IMR-90 (cell line): ENCODE measurements around the gene SLC25A22. TPM values are rescaled to one million over a fixed set of nuclear protein-coding genes. Genes with fewer than 3 reads are reported as not detected.

ENCODE experiments used
- ATAC-seq: fragments of 200-7000 bp; cut with Tn5 transposase; 2 replicates; pipeline ENCODE4 v1.9.1; 2020; ENCODE audit warnings: low read depth, mild to moderate bottlenecking, moderate library complexity
- BruUV-seq: library from RNA; stranded (reverse); fragments of 400-500 nt; replicated peaks from 2 replicates; lab custom pipeline; 2021; lab: Mats Ljungman, UMichigan
- CTCF ChIA-PET: fragments of 300-600 bp; formaldehyde crosslinking; extraction: SDS; loops from one replicate; lab custom pipeline; 2021; ENCODE audit warnings: antibody characterized with exemption; lab: Yijun Ruan, JAX
- POLR2A ChIA-PET: fragments of 300-600 bp; sonication (Branson Sonifier 250); formaldehyde crosslinking; loops from one replicate; lab custom pipeline; 2022; ENCODE audit warnings: antibody characterized with exemption; ENCODE audit not compliant: unreplicated experiment; lab: Charles Lee
- DNase-seq: peaks from one replicate; pipeline ENCODE4 v3.0.0; 2013
- H2AFZ ChIP-seq: replicated peaks from 2 replicates; pipeline ENCODE3; 2013; ENCODE audit warnings: low read length, mild to moderate bottlenecking; ENCODE audit not compliant: poor library complexity
- H2AK5ac ChIP-seq: 2 replicates; pipeline ENCODE4 v1.6.1; 2013; ENCODE audit warnings: low read depth, low read length, inconsistent platforms
- H2AK9ac ChIP-seq: replicated peaks from 2 replicates; pipeline ENCODE3; 2013; ENCODE audit warnings: mild to moderate bottlenecking, low read depth, low read length, moderate library complexity; ENCODE audit not compliant: poor library complexity
- H2BK120ac ChIP-seq: 2 replicates; pipeline ENCODE4 v1.6.1; 2013; ENCODE audit warnings: low read depth, low read length, inconsistent platforms
- H2BK15ac ChIP-seq: 3 replicates; pipeline ENCODE4 v1.6.1; 2013; ENCODE audit warnings: low read depth, low read length, inconsistent platforms
- H2BK20ac ChIP-seq: 2 replicates; pipeline ENCODE4 v1.6.1; 2013; ENCODE audit warnings: low read depth, mild to moderate bottlenecking, inconsistent platforms, low read length, moderate library complexity
- H2BK5ac ChIP-seq: 2 replicates; pipeline ENCODE4 v1.6.1; 2013; ENCODE audit warnings: mild to moderate bottlenecking, low read depth, low read length, inconsistent platforms; ENCODE audit not compliant: poor library complexity, severe bottlenecking
- H3K14ac ChIP-seq: replicated peaks from 2 replicates; pipeline ENCODE4 v1.6.1; 2013; ENCODE audit warnings: low read depth, low read length, inconsistent platforms
- H3K18ac ChIP-seq: 2 replicates; pipeline ENCODE4 v1.6.1; 2013; ENCODE audit warnings: low read depth, low read length, control low read depth
- H3K23ac ChIP-seq: 2 replicates; pipeline ENCODE4 v1.6.1; 2013; ENCODE audit warnings: low read depth, low read length, inconsistent platforms
- H3K27ac ChIP-seq: 2 replicates; pipeline ENCODE4 v1.5.1; 2013; ENCODE audit warnings: mild to moderate bottlenecking, control low read depth, low read length; ENCODE audit not compliant: insufficient read depth
- H3K27me3 ChIP-seq: 2 replicates; pipeline ENCODE4 v1.6.1; 2013; ENCODE audit warnings: low read length; ENCODE audit not compliant: control insufficient read depth, insufficient read depth
- H3K36me3 ChIP-seq: 2 replicates; pipeline ENCODE4 v1.6.1; 2013; ENCODE audit warnings: low read length, mixed read lengths; ENCODE audit not compliant: control insufficient read depth, insufficient read depth
- H3K4ac ChIP-seq: 2 replicates; pipeline ENCODE4 v1.6.1; 2013; ENCODE audit warnings: low read depth, low read length, inconsistent platforms
- H3K4me1 ChIP-seq: 2 replicates; pipeline ENCODE4 v1.6.1; 2013; ENCODE audit warnings: low read length, mixed read lengths; ENCODE audit not compliant: control insufficient read depth, insufficient read depth
- H3K4me2 ChIP-seq: 2 replicates; pipeline ENCODE4 v1.6.1; 2013; ENCODE audit warnings: low read depth, mild to moderate bottlenecking, control low read depth, low read length, moderate library complexity
- H3K4me3 ChIP-seq: 2 replicates; pipeline ENCODE4 v1.5.1; 2013; ENCODE audit warnings: low read depth, mild to moderate bottlenecking, control low read depth, low read length, moderate library complexity; ENCODE audit not compliant: insufficient read depth
- H3K56ac ChIP-seq: 2 replicates; pipeline ENCODE4 v1.6.1; 2013; ENCODE audit warnings: low read length, inconsistent platforms; ENCODE audit not compliant: insufficient read depth; ENCODE audit errors: extremely low read depth
- H3K79me1 ChIP-seq, 2 experiments: 2 replicates each; pipeline ENCODE4 v1.6.1; 2013; ENCODE audit warnings: low read length in 2 of 2, inconsistent platforms in 1 of 2, low read depth in 1 of 2
- H3K9ac ChIP-seq: 2 replicates; pipeline ENCODE4 v1.6.1; 2013; ENCODE audit warnings: low read depth, low read length, control low read depth
- H3K9me1 ChIP-seq: 2 replicates; pipeline ENCODE4 v1.6.1; 2013; ENCODE audit warnings: low read length, inconsistent platforms; ENCODE audit not compliant: insufficient read depth
- H3K9me3 ChIP-seq: 2 replicates; pipeline ENCODE4 v1.6.1; 2013; ENCODE audit warnings: low read length; ENCODE audit not compliant: control insufficient read depth, insufficient read depth
- H4K20me1 ChIP-seq: 2 replicates; pipeline ENCODE4 v1.6.1; 2013; ENCODE audit warnings: low read length, inconsistent platforms; ENCODE audit not compliant: insufficient read depth
- H4K5ac ChIP-seq: 2 replicates; pipeline ENCODE4 v1.6.1; 2013; ENCODE audit warnings: mild to moderate bottlenecking, low read depth, low read length, control low read depth
- H4K8ac ChIP-seq, 2 experiments: 2 replicates each; pipeline ENCODE4 v1.6.1; 2013; ENCODE audit warnings: low read depth in 2 of 2, low read length in 2 of 2, control low read depth in 1 of 2, inconsistent platforms in 1 of 2
- H4K91ac ChIP-seq: 2 replicates; pipeline ENCODE4 v1.6.1; 2013; ENCODE audit warnings: low read depth, low read length, inconsistent platforms; ENCODE audit not compliant: insufficient read depth
- MAFK ChIP-seq: IDR thresholded peaks from 2 replicates; pipeline ENCODE4 v1.6.1; 2012; ENCODE audit warnings: low read depth, low read length, improper control_type of control experiment
- MAZ ChIP-seq: IDR thresholded peaks from 2 replicates; pipeline ENCODE4 v1.6.1; 2012; ENCODE audit warnings: low read depth, mild to moderate bottlenecking, low read length, improper control_type of control experiment, moderate library complexity, borderline replicate concordance
- NFE2L2 ChIP-seq: fragments of 150-350 bp; IDR thresholded peaks from 2 replicates; pipeline ENCODE4 v1.6.1; 2016; ENCODE audit warnings: low read depth, mild to moderate bottlenecking, low read length
- RCOR1 ChIP-seq: IDR thresholded peaks from 2 replicates; pipeline ENCODE4 v1.6.1; 2012; ENCODE audit warnings: mild to moderate bottlenecking, low read length, improper control_type of control experiment; ENCODE audit not compliant: insufficient replicate concordance
- RFX5 ChIP-seq: IDR thresholded peaks from 2 replicates; pipeline ENCODE4 v1.8.0; 2012; ENCODE audit warnings: low read depth, mild to moderate bottlenecking, low read length, moderate library complexity
- WGBS, 2 experiments: methylation state at CpG; one replicate each; pipeline versions ENCODE4 v1.1.5 to v1.1.7; 2013; ENCODE audit warnings: missing lambda C conversion rate in 2 of 2; ENCODE audit not compliant: insufficient read length in 1 of 2; ENCODE audit errors: extremely low coverage in 2 of 2; 5-methylcytosine and 5-hydroxymethylcytosine counted together
- dilution Hi-C: fragments of 300-500 bp; cut with HindIII; formaldehyde crosslinking; loops from one replicate; pipeline ENCODE4 v1.14.3; 2018; ENCODE audit warnings: low sequenced_read_pairs; ENCODE audit not compliant: unreplicated experiment
- in situ Hi-C: fragments of 300-500 bp; cut with MboI; formaldehyde crosslinking; loops from 3 replicates; pipeline ENCODE4 v1.14.3; 2019; ENCODE audit warnings: low sequenced_read_pairs, inconsistent platforms, mixed read lengths
- intact Hi-C: fragments of 100-400 bp; cut with micrococcal nuclease; formaldehyde crosslinking; loops from 2 replicates; pipeline ENCODE4 v1.10.0; 2022
- polyA plus RNA-seq, 3 experiments: library from polyadenylated mRNA; depleted of rRNA; stranded (reverse); fragments of >200 nt; gene quantifications; 2 replicates each; pipeline ENCODE4 v1.2.3, GENCODE V29; 2012; ENCODE audit warnings: low replicate concordance in 1 of 3
- total RNA-seq: library from RNA; depleted of rRNA; stranded (reverse); fragments of >200 nt; gene quantifications from 2 replicates; pipeline ENCODE4 v1.2.3, GENCODE V29; 2012

The SLC25A22 gene
- total and polyA plus RNA-seq, 2 of the 4 experiments (the other 2 are of a cell fraction): 8.2 to 41.3 TPM

- peak overlapping the region; percentile 98 for H2AFZ ChIP-seq
- no peaks in the 10 kb centered on the region; the same call in 1 of the 2 replicates for H3K36me3 ChIP-seq
- no peaks in the 10 kb centered on the region for H3K27me3 ChIP-seq
- H3K4me1 ChIP-seq: peaks cover 11% of the 10 kb centered on the region
- peaks cover 18% of the 10 kb centered on the region for H3K9me1 ChIP-seq
- H2AK5ac ChIP-seq: no peak overlapping the region
- peak overlapping the region; percentile 65 for H3K9ac ChIP-seq
- no peaks in the 10 kb centered on the region for H3K9me3 ChIP-seq
- ATAC-seq (peak; percentile 33), DNase-seq (peak; percentile 24)
- peaks cover 14 to 39% of the 10 kb centered on the region in 2 experiments; a peak in 3 of 4 replicates for H3K79me1 ChIP-seq
- H3K4me3 ChIP-seq: peak overlapping the region; percentile 100
- dilution Hi-C loops: no loop called here
- WGBS, 2 experiments: 6% methylated on average over 18 of the region's 46 CpGs; no CpG with 5 or more reads in 1 of the 2 experiments
- ChIA-PET POLR2A (no interaction called here), CTCF (interaction anchor here (0.6 to 1.9 kb wide), 3 partner anchors 9 to 512 kb away, joined by 3 to 5 read pairs (median 4); no protein-coding TSS in a partner anchor)
- peak overlapping the region; percentile 33; the same call in 1 of the 2 replicates for H3K56ac ChIP-seq
- no peak overlapping the region; the same call in 1 of the 2 replicates for H3K4ac ChIP-seq
- peak overlapping the region; percentile 39 to 57; a peak in 2 of 4 replicates for H4K8ac ChIP-seq
- peak overlapping the region; percentile 76 for H3K4me2 ChIP-seq
- H4K91ac ChIP-seq: no peak overlapping the region
- in situ Hi-C loops: no loop called here
- TF ChIP-seq RFX5 (no peak), MAFK (peak; percentile 76), RCOR1 (no peak), MAZ (no peak), NFE2L2 (0 out of 2 replicates have a peak, but pooled peaks have one; percentile 9)
- H3K23ac ChIP-seq: peak overlapping the region; percentile 87
- H3K14ac ChIP-seq: peak overlapping the region; percentile 45; the same call in 1 of the 2 replicates
- H4K20me1 ChIP-seq: peaks cover 28% of the 10 kb centered on the region
- H2BK120ac ChIP-seq: no peak overlapping the region
- H2AK9ac ChIP-seq: peak overlapping the region; percentile 42
- no peak overlapping the region for H2BK20ac ChIP-seq
- no peak overlapping the region for H2BK5ac ChIP-seq
- no TSS peak for BruUV-seq
- H2BK15ac ChIP-seq: no peak overlapping the region
- intact Hi-C loops: loop anchor here (1.0 kb wide), 1 partner anchor 51 kb away; the partner anchor contains the start of genes DEAF1 and TMEM80
- peak overlapping the region; percentile 38; the same call in 1 of the 2 replicates for H3K27ac ChIP-seq
- no peak overlapping the region for H3K18ac ChIP-seq
- no peak overlapping the region for H4K5ac ChIP-seq
These were observed 51.6 kb downstream of the SLC25A22 start for GRCh38 chr11:746289-747157.
